Measurements from ENCODE around the gene KCTD11.

DNA sequence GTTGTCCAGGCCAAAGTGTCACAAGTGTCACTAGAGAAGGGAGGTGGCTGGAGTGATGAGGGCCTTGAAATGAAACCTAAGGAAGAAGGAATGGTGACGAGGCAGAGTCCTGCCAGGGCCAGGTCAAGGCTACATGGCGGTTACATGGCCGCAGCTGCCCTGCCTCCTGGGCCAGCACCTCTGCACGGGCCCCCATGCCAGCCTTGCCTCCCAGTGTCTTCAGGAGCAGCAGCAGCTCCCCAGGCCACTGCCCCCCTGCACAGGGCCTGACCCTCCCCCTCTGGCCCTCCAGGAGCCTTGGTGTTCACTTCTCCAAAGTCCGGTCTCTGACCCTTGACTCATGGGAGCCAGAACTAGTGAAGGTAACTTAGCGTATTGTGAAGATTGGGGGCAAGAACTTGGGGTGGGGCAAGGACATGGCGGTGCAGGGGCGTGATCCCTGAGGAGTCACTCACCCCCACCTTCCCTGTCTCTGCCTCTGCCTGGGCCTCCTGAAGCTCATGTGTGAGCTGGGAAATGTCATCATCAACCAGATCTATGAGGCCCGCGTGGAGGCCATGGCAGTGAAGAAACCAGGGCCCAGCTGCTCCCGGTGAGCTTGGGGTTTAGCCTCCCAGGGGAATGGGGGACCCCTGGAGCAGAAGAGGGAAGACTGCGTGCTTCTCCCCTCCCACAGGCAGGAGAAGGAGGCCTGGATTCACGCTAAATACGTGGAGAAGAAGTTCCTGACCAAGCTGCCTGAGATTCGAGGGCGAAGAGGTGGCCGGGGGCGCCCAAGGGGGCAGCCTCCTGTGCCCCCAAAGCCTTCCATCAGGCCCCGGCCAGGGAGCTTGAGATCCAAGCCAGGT, 4.1 kb upstream of the KCTD11 start:
- TF ChIP-seq, protein P1, sequence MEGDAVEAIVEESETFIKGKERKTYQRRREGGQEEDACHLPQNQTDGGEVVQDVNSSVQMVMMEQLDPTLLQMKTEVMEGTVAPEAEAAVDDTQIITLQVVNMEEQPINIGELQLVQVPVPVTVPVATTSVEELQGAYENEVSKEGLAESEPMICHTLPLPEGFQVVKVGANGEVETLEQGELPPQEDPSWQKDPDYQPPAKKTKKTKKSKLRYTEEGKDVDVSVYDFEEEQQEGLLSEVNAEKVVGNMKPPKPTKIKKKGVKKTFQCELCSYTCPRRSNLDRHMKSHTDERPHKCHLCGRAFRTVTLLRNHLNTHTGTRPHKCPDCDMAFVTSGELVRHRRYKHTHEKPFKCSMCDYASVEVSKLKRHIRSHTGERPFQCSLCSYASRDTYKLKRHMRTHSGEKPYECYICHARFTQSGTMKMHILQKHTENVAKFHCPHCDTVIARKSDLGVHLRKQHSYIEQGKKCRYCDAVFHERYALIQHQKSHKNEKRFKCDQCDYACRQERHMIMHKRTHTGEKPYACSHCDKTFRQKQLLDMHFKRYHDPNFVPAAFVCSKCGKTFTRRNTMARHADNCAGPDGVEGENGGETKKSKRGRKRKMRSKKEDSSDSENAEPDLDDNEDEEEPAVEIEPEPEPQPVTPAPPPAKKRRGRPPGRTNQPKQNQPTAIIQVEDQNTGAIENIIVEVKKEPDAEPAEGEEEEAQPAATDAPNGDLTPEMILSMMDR (IDR thresholded peaks at IDR 0.05): no peak
- TF ChIP-seq POLR2A (IDR thresholded peaks at IDR 0.05): no peak
